HCT116 (cell line): ENCODE results near the gene TMEM244.

Experiments used
- CTCF ChIP-seq, 3 experiments: fragments of 200-600 bp in 1 of 3; sonication (generic) in 1 of 3; IDR thresholded peaks in 2 of 3; conservative IDR thresholded peaks in 1 of 3; 2 replicates each; pipeline ENCODE4 v1.5.1; 2012 to 2017; ENCODE audit warnings: low read depth in 2 of 3, low read length in 2 of 3, antibody characterized with exemption in 1 of 3, borderline replicate concordance in 1 of 3, control low read depth in 1 of 3, mild to moderate bottlenecking in 1 of 3, mixed read lengths in 1 of 3, mixed run types in 1 of 3, moderate library complexity in 1 of 3; ENCODE audit not compliant: insufficient read depth in 1 of 3
- EZH2phosphoT487 ChIP-seq: fragments of 200-600 bp; IDR thresholded peaks from 2 replicates; pipeline ENCODE4 v1.6.1; 2018; ENCODE audit warnings: antibody characterized with exemption, borderline replicate concordance
- POLR2A ChIP-seq: IDR thresholded peaks from 2 replicates; pipeline ENCODE4 v1.7.0; 2011; ENCODE audit warnings: borderline replicate concordance; ENCODE audit not compliant: insufficient read depth, insufficient read length; ENCODE audit errors: extremely low read depth
- POLR2AphosphoS5 ChIP-seq: IDR thresholded peaks from 2 replicates; pipeline ENCODE4 v1.6.1; 2011; ENCODE audit warnings: mild to moderate bottlenecking, low read depth, low read length, moderate library complexity
- REST ChIP-seq: IDR thresholded peaks from 2 replicates; pipeline ENCODE4 v1.6.1; 2012; ENCODE audit warnings: low read depth
- SP1 ChIP-seq: IDR thresholded peaks from 2 replicates; pipeline ENCODE4 v1.6.1; 2012; ENCODE audit warnings: low read depth
- SRF ChIP-seq: IDR thresholded peaks from 2 replicates; pipeline ENCODE4 v1.6.1; 2012; ENCODE audit warnings: low read depth
- TF ChIP-seq, protein P1 (sequence below): IDR thresholded peaks from 2 replicates; pipeline ENCODE4 v1.6.1; 2012
- TF ChIP-seq, protein P2 (sequence below): IDR thresholded peaks from 2 replicates; pipeline ENCODE4 v1.6.1; 2012

- TF ChIP-seq REST (no peak), CTCF (IDR thresholded peaks at IDR 0.05 in 2 of 3, conservative IDR thresholded peaks at IDR 0.05 in 1 of 3; ENCODE audit: borderline replicate concordance in 1 of 3, insufficient read depth in 1 of 3, low read depth in 2 of 3, low read length in 2 of 3) (no peak), EZH2phosphoT487 (no peak), POLR2A (no peak), SP1 (no peak), SRF (no peak), POLR2AphosphoS5 (no peak)
- TF ChIP-seq, protein P1, sequence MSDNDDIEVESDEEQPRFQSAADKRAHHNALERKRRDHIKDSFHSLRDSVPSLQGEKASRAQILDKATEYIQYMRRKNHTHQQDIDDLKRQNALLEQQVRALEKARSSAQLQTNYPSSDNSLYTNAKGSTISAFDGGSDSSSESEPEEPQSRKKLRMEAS, result no peak
- TF ChIP-seq, protein P2, sequence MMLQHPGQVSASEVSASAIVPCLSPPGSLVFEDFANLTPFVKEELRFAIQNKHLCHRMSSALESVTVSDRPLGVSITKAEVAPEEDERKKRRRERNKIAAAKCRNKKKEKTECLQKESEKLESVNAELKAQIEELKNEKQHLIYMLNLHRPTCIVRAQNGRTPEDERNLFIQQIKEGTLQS, result no peak
Observed at GRCh38 chr6:129785756-129786135, 75.4 kb downstream of the TMEM244 start.
